ENCODE results near the gene DNM3.

- no peak for TF ChIP-seq FOXM1 (IDR thresholded peaks at IDR 0.05; ENCODE audit: borderline replicate concordance, low read depth)
- no peak for TF ChIP-seq TAF1 (IDR thresholded peaks at IDR 0.05; ENCODE audit: low read depth)
- TF ChIP-seq, protein P1, sequence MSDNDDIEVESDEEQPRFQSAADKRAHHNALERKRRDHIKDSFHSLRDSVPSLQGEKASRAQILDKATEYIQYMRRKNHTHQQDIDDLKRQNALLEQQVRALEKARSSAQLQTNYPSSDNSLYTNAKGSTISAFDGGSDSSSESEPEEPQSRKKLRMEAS (IDR thresholded peaks at IDR 0.05): no peak
- TF ChIP-seq EGR1 (IDR thresholded peaks at IDR 0.05): no peak
- no peak for TF ChIP-seq CREB1 (IDR thresholded peaks at IDR 0.05; ENCODE audit: low read depth)
- TF ChIP-seq EP300 (IDR thresholded peaks at IDR 0.05; ENCODE audit: borderline replicate concordance): no peak
- no peak for TF ChIP-seq USF1 (IDR thresholded peaks at IDR 0.05)
- TF ChIP-seq, protein P2, sequence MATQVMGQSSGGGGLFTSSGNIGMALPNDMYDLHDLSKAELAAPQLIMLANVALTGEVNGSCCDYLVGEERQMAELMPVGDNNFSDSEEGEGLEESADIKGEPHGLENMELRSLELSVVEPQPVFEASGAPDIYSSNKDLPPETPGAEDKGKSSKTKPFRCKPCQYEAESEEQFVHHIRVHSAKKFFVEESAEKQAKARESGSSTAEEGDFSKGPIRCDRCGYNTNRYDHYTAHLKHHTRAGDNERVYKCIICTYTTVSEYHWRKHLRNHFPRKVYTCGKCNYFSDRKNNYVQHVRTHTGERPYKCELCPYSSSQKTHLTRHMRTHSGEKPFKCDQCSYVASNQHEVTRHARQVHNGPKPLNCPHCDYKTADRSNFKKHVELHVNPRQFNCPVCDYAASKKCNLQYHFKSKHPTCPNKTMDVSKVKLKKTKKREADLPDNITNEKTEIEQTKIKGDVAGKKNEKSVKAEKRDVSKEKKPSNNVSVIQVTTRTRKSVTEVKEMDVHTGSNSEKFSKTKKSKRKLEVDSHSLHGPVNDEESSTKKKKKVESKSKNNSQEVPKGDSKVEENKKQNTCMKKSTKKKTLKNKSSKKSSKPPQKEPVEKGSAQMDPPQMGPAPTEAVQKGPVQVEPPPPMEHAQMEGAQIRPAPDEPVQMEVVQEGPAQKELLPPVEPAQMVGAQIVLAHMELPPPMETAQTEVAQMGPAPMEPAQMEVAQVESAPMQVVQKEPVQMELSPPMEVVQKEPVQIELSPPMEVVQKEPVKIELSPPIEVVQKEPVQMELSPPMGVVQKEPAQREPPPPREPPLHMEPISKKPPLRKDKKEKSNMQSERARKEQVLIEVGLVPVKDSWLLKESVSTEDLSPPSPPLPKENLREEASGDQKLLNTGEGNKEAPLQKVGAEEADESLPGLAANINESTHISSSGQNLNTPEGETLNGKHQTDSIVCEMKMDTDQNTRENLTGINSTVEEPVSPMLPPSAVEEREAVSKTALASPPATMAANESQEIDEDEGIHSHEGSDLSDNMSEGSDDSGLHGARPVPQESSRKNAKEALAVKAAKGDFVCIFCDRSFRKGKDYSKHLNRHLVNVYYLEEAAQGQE (IDR thresholded peaks at IDR 0.05; ENCODE audit: low read depth): no peak
- no peak for TF ChIP-seq RAD21 (IDR thresholded peaks at IDR 0.05; ENCODE audit: low read depth)
- TF ChIP-seq ZBTB7A (IDR thresholded peaks at IDR 0.05; ENCODE audit: low read depth): no peak
- peak; percentile 45; the same call in 1 of the 2 replicates for TF ChIP-seq NFIC (IDR thresholded peaks at IDR 0.05)
- TF ChIP-seq TCF12 (IDR thresholded peaks at IDR 0.05; ENCODE audit: low read depth): no peak
Observed at GRCh38 chr1:172040466-172040865, 199.2 kb downstream of the DNM3 start.
